Neural progenitor cell (in vitro differentiated cells): ENCODE results near the gene RPH3AL.

Experiments used
- CTCF ChIP-seq: fragments of 200-600 bp; sonication (generic); IDR thresholded peaks from 2 replicates; pipeline ENCODE4 v1.5.1; 2017; ENCODE audit warnings: antibody characterized with exemption, mild to moderate bottlenecking
- EZH2 ChIP-seq: fragments of 200-600 bp; sonication (generic); IDR thresholded peaks from 2 replicates; pipeline ENCODE4 v1.6.1; 2017; ENCODE audit warnings: antibody characterized with exemption, mild to moderate bottlenecking, moderate library complexity
- EZH2phosphoT487 ChIP-seq: fragments of 200-600 bp; sonication (generic); IDR thresholded peaks from 2 replicates; pipeline ENCODE4 v1.6.1; 2017; ENCODE audit warnings: antibody characterized with exemption

DNA sequence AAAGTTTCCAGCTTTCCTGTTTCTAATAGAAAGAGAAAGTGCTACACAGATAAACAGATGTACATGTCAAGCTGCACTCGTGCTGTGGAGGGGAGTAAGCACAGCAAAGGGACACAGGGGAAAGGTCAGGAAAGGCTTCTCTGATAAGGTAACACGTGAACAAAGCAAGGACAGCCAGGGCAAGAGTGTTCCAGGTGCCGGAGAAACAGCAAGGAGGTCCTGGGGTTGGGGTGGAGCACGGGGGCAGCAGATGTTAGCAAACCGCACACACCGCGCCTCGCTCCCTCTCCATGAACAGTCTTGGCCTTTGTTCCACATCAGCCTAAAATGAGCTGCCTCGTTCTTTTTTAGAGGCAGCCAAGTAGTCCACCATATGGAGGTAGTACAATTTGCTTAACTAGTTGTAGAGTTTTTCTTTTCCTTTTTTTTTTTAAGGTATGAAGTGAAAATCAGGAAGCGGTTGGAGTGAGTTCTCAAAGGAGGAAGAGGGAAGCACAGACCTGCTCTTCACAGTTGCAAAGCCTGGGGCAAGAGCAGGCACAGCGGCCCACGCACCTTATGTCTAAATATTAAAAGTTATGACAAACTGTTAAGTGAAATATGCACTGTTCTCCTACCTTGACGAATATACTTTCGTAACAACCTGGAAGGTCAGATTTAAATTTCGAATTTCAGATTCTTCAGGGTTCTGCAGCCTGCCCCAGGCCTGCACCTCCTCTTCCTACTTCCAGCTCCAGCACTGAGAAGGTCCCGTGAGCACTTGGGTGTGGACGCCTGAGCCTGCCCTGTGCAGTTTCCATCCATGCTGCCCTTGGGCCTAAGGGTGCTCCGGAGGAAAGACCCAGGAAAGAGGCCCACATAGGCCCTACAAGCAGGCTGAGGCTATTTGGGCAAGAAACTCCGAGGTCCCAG lies 41.5 kb upstream of the RPH3AL start:
- no peak for TF ChIP-seq CTCF
- TF ChIP-seq EZH2, result no peak
- TF ChIP-seq EZH2phosphoT487, result no peak
